ENCODE results near the gene TRIM8. TPM values are rescaled to one million over a fixed set of nuclear protein-coding genes. Genes with fewer than 3 reads are reported as not detected.

Gene TRIM8
- total RNA-seq, 1 experiment from 2014 or later: 37.0 TPM

GRCh38 chr10:102628451-102628911 lies 15.8 kb upstream of the TRIM8 start:
- Mint-ChIP-seq H3K9me3 (no peaks in the 10 kb centered on the region), H3K4me1 (peaks cover 78 to 83% of the 10 kb centered on the region in 2 experiments), H3K36me3 (ENCODE audit: insufficient read depth in 1 of 3, low read depth in 3 of 3) (peaks cover 0 to 4% (median 0%) of the 10 kb centered on the region in 3 experiments; a peak in 4 of 7 replicates), H3K27ac (peak overlapping the region; percentile 48 to 100 (median 100); a peak in 6 of 7 replicates), H3K4me3 (no peak overlapping the region; a peak in 1 of 5 replicates), H3K27me3 (ENCODE audit: low read depth) (no peaks in the 10 kb centered on the region; the same call in 1 of the 2 replicates)
- Histone ChIP-seq H3K56ac (ENCODE audit: insufficient read length, low read depth, low read length) (no peak overlapping the region), H3K4me1 (ENCODE audit: insufficient read depth, low read length) (peaks cover 13% of the 10 kb centered on the region; the same call in 1 of the 2 replicates), H2AFZ (ENCODE audit: low read length) (no peak overlapping the region), H3K79me1 (ENCODE audit: insufficient read depth, low read depth, low read length, poor library complexity, severe bottlenecking) (no peaks in the 10 kb centered on the region), H3K79me2 (ENCODE audit: insufficient read depth, low read length) (no peaks in the 10 kb centered on the region), H3T11ph (ENCODE audit: low read length) (no peak overlapping the region), H3K4me2 (ENCODE audit: insufficient read depth, insufficient read length, low read length) (no peak overlapping the region), H2AK5ac (ENCODE audit: insufficient read length, low read length) (peak overlapping the region; percentile 39), H3K14ac (ENCODE audit: insufficient read depth, low read length) (peak overlapping the region; percentile 82), H4K91ac (ENCODE audit: insufficient read length, low read depth, low read length) (peak overlapping the region; percentile 17), H3K4ac (ENCODE audit: low read depth, low read length) (peak overlapping the region; percentile 82), H4K20me1 (ENCODE audit: control insufficient read depth, insufficient read depth, insufficient read length) (peaks cover 2% of the 10 kb centered on the region), H3K18ac (ENCODE audit: insufficient read length, low read depth, low read length) (peak overlapping the region; percentile 88), H2BK5ac (ENCODE audit: insufficient read length, low read length) (no peak overlapping the region), H3K23me2 (ENCODE audit: insufficient read length, low read depth, low read length, poor library complexity, severe bottlenecking) (no peaks in the 10 kb centered on the region), H4K8ac (replicated peaks; ENCODE audit: insufficient read length, low read depth, low read length) (no peak overlapping the region), H3K9ac (ENCODE audit: extremely low read depth, insufficient read length, low read length) (no peak overlapping the region), H3K23ac (ENCODE audit: insufficient read length, low read depth, low read length) (no peak overlapping the region), H2BK12ac (ENCODE audit: insufficient read length, low read depth, low read length) (peak overlapping the region; percentile 47), H2BK20ac (ENCODE audit: low read depth, low read length, poor library complexity, severe bottlenecking) (no peak overlapping the region), H2BK15ac (ENCODE audit: low read depth, low read length) (no peak overlapping the region), H3K27ac (ENCODE audit: insufficient read length, low read depth, low read length) (no peak overlapping the region), H3K27me3 (ENCODE audit: insufficient read depth, low read length) (no peaks in the 10 kb centered on the region), H3K9me3 (ENCODE audit: control insufficient read depth, low read depth, low read length) (no peaks in the 10 kb centered on the region), H2BK120ac (ENCODE audit: low read depth, low read length, poor library complexity, severe bottlenecking) (no peak overlapping the region), H4K5ac (ENCODE audit: insufficient read length, low read depth, low read length) (no peak overlapping the region)
- no peak for DNase-seq
- 0 out of 3 replicates have a peak, but pooled peaks have one; percentile 20 for TF ChIP-seq CTCF (conservative IDR thresholded peaks at IDR 0.05)
- no CpG with 5 or more reads among the region's 11 CpGs for WGBS (ENCODE audit: extremely low coverage, insufficient read length, low lambda C conversion rate)

Data from H9 (cell line).